Keratinocyte (primary cell): ENCODE measurements around the gene S100A7. TPM values are rescaled to one million over a fixed set of nuclear protein-coding genes. Genes with fewer than 3 reads are reported as not detected.

Source experiments
- DNase-seq: peaks from one replicate; pipeline ENCODE4 v3.0.0-alpha.2; 2011; ENCODE audit warnings: low read depth, missing footprints, low spot score
- FAIRE-seq: peaks from 2 replicates; lab custom pipeline; 2011; peaks lifted over from hg19 to GRCh38; lab: Jason Lieb, UNC
- H2AFZ ChIP-seq: 2 replicates; pipeline ENCODE4 v1.6.0; 2012; ENCODE audit warnings: low read length, control low read depth, inconsistent platforms; ENCODE audit not compliant: control insufficient read depth
- H3K27ac ChIP-seq: 2 replicates; pipeline ENCODE4 v1.5.1; 2011; ENCODE audit warnings: low read length; ENCODE audit not compliant: control insufficient read depth, insufficient read depth
- H3K27me3 ChIP-seq: 3 replicates; pipeline ENCODE4 v1.6.0; 2011; ENCODE audit warnings: low read length; ENCODE audit not compliant: control insufficient read depth, insufficient read depth; ENCODE audit errors: extremely low read depth
- H3K36me3 ChIP-seq, 2 experiments: 2 replicates in 1 of 2; 3 replicates in 1 of 2; pipeline ENCODE4 v1.5.1; 2011; ENCODE audit warnings: low read length in 2 of 2, mild to moderate bottlenecking in 1 of 2; ENCODE audit not compliant: control insufficient read depth in 2 of 2, insufficient read depth in 2 of 2; ENCODE audit errors: extremely low read depth in 1 of 2
- H3K4me1 ChIP-seq: 3 replicates; pipeline ENCODE4 v1.5.1; 2011; ENCODE audit warnings: low read length; ENCODE audit not compliant: control insufficient read depth, insufficient read depth; ENCODE audit errors: extremely low read depth
- H3K4me2 ChIP-seq: 3 replicates; pipeline ENCODE4 v1.6.0; 2011; ENCODE audit warnings: low read depth, low read length; ENCODE audit not compliant: control insufficient read depth, insufficient read depth; ENCODE audit errors: extremely low read depth
- H3K4me3 ChIP-seq, 3 experiments: fragments of 200-600 bp in 1 of 3; sonication (generic) in 1 of 3; 2 replicates in 2 of 3; 3 replicates in 1 of 3; pipeline ENCODE4 v1.5.1; 2011 to 2016; ENCODE audit warnings: low read length in 3 of 3, mild to moderate bottlenecking in 3 of 3, control low read depth in 2 of 3, inconsistent platforms in 1 of 3, low read depth in 1 of 3, mixed read lengths in 1 of 3, mixed run types in 1 of 3, moderate library complexity in 1 of 3; ENCODE audit not compliant: control insufficient read depth in 2 of 3, insufficient read depth in 2 of 3; ENCODE audit errors: extremely low read depth in 1 of 3
- H3K79me2 ChIP-seq: 2 replicates; pipeline ENCODE4 v1.6.0; 2012; ENCODE audit warnings: low read length; ENCODE audit not compliant: control insufficient read depth, insufficient read depth
- H3K9ac ChIP-seq: 3 replicates; pipeline ENCODE4 v1.6.0; 2011; ENCODE audit warnings: low read length; ENCODE audit not compliant: control insufficient read depth, insufficient read depth; ENCODE audit errors: extremely low read depth
- H3K9me1 ChIP-seq: 3 replicates; pipeline ENCODE4 v1.6.0; 2011; ENCODE audit warnings: low read length; ENCODE audit not compliant: control insufficient read depth, insufficient read depth; ENCODE audit errors: extremely low read depth
- H3K9me3 ChIP-seq: 2 replicates; pipeline ENCODE4 v1.5.1; 2012; ENCODE audit warnings: low read depth, low read length; ENCODE audit not compliant: control insufficient read depth
- H4K20me1 ChIP-seq: 3 replicates; pipeline ENCODE4 v1.6.0; 2011; ENCODE audit warnings: low read length; ENCODE audit not compliant: control insufficient read depth, insufficient read depth; ENCODE audit errors: extremely low read depth
- CTCF ChIP-seq, 3 experiments: IDR thresholded peaks in 1 of 3; conservative IDR thresholded peaks in 1 of 3; optimal IDR thresholded peaks in 1 of 3; 2 replicates in 2 of 3; 3 replicates in 1 of 3; pipeline versions ENCODE3 to v1.5.1; 2011; ENCODE audit warnings: low read length in 3 of 3, mild to moderate bottlenecking in 3 of 3, moderate library complexity in 2 of 3, control low read depth in 1 of 3, inconsistent platforms in 1 of 3; ENCODE audit not compliant: insufficient read depth in 2 of 3; ENCODE audit errors: extremely low read depth in 1 of 3
- EZH2 ChIP-seq: IDR thresholded peaks from one replicate; pipeline ENCODE4 v1.6.1; 2012; ENCODE audit warnings: inconsistent platforms, mild to moderate bottlenecking, low read length, moderate library complexity
- dilution Hi-C: fragments of 300-500 bp; cut with MboI; formaldehyde crosslinking; loops from one replicate; pipeline ENCODE4 v1.7.0; 2020; ENCODE audit warnings: low sequenced_read_pairs; ENCODE audit not compliant: extremely low pct_ligation_motif_present
- polyA plus RNA-seq, 5 experiments: library from polyadenylated mRNA; depleted of rRNA in 3 of 5; stranded (reverse) in 3 of 5; stranded (forward) in 1 of 5; unstranded in 1 of 5; fragments of >200 nt; gene quantifications; 1 replicate in 1 of 5; 2 replicates in 3 of 5; 3 replicates in 1 of 5; pipeline versions ENCODE4 v1.2.1 to v1.2.3, GENCODE V29; 2011 to 2012; ENCODE audit warnings: missing spikeins in 2 of 5, low read depth in 1 of 5, low replicate concordance in 1 of 5

Gene S100A7
- polyA plus RNA-seq, 1 donor (not counting 4 experiments of a cell fraction or from before 2014, with no cell fraction given), result 31.2 TPM

GRCh38 chr1:153509036-153509435, 48.6 kb upstream of the S100A7 start:
- Histone ChIP-seq H3K4me2 (no peak overlapping the region), H3K27ac (no peak overlapping the region), H3K9ac (no peak overlapping the region), H3K79me2 (no peaks in the 10 kb centered on the region), H4K20me1 (no peaks in the 10 kb centered on the region), H2AFZ (no peak overlapping the region), H3K9me1 (no peaks in the 10 kb centered on the region), H3K36me3 (no peaks in the 10 kb centered on the region), H3K4me3 (no peak overlapping the region), H3K4me1 (peaks cover 32% of the 10 kb centered on the region), H3K27me3 (no peaks in the 10 kb centered on the region), H3K9me3 (no peaks in the 10 kb centered on the region)
- TF ChIP-seq EZH2 (no peak), CTCF (optimal IDR thresholded peaks at IDR 0.05 in 1 of 3, IDR thresholded peaks at IDR 0.05 in 1 of 3, conservative IDR thresholded peaks at IDR 0.05 in 1 of 3; ENCODE audit: extremely low read depth in 1 of 3, insufficient read depth in 2 of 3, low read length in 3 of 3) (no peak)
- FAIRE-seq (peak; percentile 5), DNase-seq (no peak)
- dilution Hi-C loops, result loop anchor here (10.0 kb wide), 1 partner anchor 154 kb away; the partner anchor contains the start of gene S100A9

GRCh38 chr1:153507926-153508583, 47.6 kb upstream of the S100A7 start:
- H3K4me2 ChIP-seq, result peak overlapping the region; percentile 17
- no peaks in the 10 kb centered on the region for H3K36me3 ChIP-seq
- H3K4me3 ChIP-seq, result no peak overlapping the region
- DNase-seq (no peak), FAIRE-seq (no peak)
- H3K9ac ChIP-seq, result no peak overlapping the region
- H3K27ac ChIP-seq, result no peak overlapping the region
- H3K9me3 ChIP-seq, result no peaks in the 10 kb centered on the region
- H4K20me1 ChIP-seq, result no peaks in the 10 kb centered on the region
- no peak overlapping the region for H2AFZ ChIP-seq
- dilution Hi-C loops, result loop anchor here (10.0 kb wide), 1 partner anchor 153 kb away; the partner anchor contains the start of gene S100A9
- TF ChIP-seq EZH2 (no peak), CTCF (optimal IDR thresholded peaks at IDR 0.05 in 1 of 3, IDR thresholded peaks at IDR 0.05 in 1 of 3, conservative IDR thresholded peaks at IDR 0.05 in 1 of 3; ENCODE audit: extremely low read depth in 1 of 3, insufficient read depth in 2 of 3, low read length in 3 of 3) (no peak)
- H3K79me2 ChIP-seq, result no peaks in the 10 kb centered on the region
- no peaks in the 10 kb centered on the region for H3K27me3 ChIP-seq
- H3K9me1 ChIP-seq, result no peaks in the 10 kb centered on the region
- peaks cover 32% of the 10 kb centered on the region for H3K4me1 ChIP-seq
